GM18951 (cell line): ENCODE data around the gene KRTAP10-5.
"Not testable (repeated sequence)": the region's sequence is repeated elsewhere in the genome, so short reads cannot be mapped to it uniquely, and the experiment has no call there.

Experiments
- POLR2A ChIP-seq: IDR thresholded peaks from 4 replicates; pipeline ENCODE4 v1.6.1; 2011; ENCODE audit warnings: mild to moderate bottlenecking; ENCODE audit not compliant: insufficient read length, insufficient read depth; ENCODE audit errors: extremely low read depth
- in situ Hi-C: fragments of 300-500 bp; cut with MboI; formaldehyde crosslinking; loops from one replicate; pipeline ENCODE4 v1.12.0; 2022; ENCODE audit warnings: low sequenced_read_pairs, mixed read lengths, inconsistent platforms; ENCODE audit not compliant: unreplicated experiment

Gene KRTAP10-5

DNA sequence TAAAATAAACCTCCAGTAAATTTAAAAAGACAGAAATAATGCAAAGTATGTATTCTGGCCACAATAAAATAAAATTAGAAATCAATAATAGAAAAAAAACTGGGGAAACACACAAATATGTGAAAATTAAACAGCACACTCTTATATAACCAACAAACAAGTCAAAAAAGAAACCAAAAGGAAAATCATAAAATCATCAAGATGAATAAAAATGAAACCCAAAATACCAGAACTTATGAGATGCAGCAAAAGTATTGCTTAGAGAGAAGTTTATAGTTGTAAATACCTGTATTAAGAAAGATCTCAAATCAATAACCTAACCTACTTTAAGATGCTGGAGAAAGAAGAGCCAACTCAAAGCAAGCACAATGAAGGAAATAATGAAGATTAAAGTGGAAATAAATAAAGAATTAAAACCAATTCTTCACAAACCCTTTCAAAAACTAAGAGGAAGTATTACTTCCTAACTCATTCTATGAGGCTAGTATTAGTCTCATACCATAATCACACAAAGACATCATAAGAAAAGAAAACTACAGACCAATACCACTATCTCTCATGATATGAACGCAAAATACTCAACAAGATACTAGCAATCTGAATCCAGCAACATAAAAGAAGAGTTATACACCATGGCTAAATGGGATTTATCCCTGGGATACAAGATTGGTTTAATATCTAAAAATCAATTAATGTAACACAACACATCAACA, 15.4 kb downstream of the KRTAP10-5 start:
- in situ Hi-C loops: no loop called here
- no peak for TF ChIP-seq POLR2A

DNA sequence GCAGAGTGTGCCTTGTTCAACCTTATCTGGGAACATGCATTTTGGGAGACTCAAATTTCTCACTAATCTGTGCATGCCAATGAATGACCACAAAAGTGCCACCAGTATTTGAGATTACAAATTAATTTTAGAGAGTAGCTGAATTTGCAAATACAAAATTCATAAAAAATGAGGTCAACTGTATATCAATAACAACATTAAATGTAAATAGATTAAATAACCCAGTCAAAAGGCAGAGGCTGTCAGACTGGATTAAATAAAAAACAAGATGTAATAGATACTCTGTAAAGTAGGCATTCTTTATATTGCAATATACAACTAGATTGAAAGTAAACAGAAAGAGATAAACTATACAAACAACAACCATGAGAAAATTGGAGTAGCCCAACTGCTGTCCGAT, 16.3 kb downstream of the KRTAP10-5 start:
- no peak for TF ChIP-seq POLR2A
- in situ Hi-C loops: no loop called here

DNA sequence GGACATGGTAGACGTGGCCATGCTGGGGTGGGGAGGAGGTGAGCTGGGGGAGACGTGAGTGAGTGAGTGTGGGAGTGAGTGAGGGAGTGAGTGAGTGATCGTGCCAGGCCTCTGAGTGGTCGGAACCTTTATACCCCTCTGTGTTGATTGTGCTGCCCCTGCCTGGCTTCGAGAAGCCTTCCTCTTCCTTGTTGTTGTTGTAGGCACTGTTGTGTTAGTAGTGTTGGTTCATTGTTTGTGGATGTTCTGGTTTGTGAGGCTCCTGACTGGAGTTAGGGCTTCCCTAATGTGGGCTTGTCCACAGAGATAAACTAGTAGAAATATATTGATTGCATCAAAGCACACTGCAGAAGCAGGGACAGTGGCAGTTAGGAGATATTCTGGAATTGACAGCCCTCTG, 21.7 kb downstream of the KRTAP10-5 start, which contains the start of gene KRTAP10-3:
TSS of gene KRTAP10-3 (minus strand) at position 101 of the 400 bp plus-strand sequence. CDS start at position 21, 80 bp downstream.
- TF ChIP-seq POLR2A: no peak
- in situ Hi-C loops: no loop called here

DNA sequence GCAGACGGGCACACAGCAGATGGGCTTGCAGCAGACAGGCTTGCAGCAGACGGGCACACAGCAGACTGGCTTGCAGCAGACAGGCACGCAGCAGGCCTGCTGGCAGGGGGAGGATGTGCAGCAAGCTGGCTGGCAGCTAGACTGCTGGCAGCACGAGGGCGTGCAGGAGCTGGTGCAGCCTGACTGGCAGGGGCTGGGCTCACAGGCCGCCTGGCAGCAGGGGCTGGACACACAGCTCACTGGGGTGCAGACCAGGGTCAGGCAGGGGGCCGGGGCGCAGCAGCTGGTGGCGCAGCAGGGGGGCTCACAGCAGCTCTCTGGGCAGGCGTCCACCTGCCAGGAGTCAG, 22.1 kb downstream of the KRTAP10-5 start:
- in situ Hi-C loops: not testable (repeated sequence)

DNA sequence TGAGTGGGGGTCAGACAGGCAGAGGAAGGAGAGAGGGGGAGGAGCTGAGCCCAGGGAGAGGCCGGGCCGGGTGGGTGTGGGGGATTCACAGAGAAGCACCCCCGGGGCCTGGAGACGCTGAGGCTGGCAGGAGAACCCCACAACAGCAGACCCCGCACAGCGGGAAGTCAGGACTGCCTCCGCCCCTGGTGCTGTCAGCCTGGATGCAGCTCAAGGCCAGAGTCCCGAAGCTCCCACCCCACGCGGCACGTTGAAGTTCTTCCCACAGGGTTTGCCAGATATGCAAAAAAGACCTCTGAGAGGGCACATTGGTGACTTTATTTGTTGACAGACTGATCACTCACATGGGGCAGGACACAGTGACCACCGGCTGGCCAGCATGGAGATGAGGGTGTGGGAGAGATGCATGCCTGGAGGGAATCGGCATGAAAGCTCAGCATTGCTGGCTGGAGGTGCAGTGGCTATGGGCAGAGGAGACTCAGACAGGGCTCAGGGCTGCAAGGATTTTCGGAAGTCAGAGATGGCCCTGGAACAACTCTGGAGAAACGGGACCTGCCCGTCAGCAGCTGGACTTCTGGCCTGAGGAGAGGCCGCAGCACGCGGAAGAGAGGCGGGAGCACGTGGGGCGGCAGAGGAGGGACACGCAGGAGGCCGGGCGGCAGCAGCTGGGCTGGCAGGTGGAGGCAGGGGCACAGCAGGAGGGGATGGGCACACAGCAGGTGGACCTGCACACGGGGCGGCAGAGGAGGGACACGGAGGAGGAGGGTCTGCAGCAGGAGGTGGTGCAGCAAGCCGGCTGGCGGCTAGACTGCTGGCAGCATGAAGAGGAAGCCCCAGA, 22.7 kb downstream of the KRTAP10-5 start:
- in situ Hi-C loops: no loop called here
- TF ChIP-seq POLR2A: no peak

DNA sequence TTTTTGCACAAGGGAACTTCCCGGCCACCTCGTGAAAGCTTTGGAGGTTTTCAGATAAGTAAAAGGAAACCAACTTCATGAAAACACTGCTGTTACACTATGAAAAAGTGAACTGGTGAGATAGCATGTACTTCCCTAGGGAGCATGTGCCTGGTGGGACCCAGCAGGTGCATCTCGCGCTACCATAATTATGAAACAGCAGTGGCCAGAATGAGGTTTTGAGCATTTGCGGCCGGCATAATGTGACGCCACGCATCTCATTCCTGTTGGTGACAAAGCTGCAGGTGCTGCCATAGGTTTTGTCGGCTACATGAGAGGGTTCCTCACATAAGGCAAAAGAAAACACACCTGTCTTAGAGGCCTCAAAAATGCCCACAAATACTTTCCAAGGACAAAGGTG, 23.5 kb downstream of the KRTAP10-5 start:
- no peak for TF ChIP-seq POLR2A
- in situ Hi-C loops: no loop called here

DNA sequence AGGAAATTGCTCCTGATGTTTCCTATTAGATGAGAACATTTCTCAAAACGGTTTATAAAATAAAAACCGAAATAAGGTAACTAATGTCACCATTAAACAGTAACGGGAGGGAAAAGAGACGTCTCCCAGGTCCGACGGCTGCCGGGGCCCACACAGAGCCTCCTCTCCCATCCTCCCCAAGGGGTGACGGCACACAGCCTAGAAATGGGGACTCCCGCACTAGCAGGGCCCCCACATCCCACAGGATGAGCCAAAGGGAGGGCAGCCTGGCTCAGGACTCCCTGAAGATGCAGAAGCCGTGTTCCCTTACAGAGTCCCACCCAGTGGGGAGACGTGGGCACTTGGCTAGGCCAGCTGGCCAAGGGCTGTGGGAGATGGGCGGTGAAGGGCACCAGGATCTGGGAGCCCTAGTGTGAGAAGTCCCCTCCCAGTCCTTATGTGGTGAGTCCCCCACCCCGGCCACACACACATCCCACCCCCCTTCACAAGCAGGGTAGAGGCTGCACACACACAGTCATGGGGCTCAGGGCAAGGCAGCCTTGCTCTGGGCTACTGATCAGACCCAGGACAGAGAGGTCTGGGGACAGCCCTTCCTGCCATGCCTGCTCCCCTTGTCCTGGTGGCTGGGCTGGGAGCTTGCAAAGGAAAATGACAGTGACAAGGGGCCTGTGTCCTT, 25.1 kb downstream of the KRTAP10-5 start:
- in situ Hi-C loops: no loop called here
- no peak for TF ChIP-seq POLR2A

DNA sequence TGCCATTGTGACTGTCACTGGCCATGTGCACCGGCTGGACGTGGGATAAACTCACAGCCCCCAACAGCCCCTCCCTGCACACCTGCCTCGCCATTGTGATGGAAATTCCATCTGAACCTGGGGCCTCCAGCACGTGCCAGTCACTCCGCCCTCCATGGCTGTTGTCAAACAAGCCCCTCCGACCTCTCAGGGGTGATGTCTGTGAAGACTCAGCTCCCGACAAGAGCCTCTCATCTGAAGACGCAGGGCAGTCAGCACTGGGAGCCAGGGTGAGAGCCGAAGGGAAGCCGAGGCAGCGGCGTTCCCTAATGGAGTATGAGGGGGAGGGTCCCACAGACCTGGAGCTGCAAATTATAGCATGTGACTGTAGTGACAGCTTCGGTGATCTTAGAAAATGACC, 27.7 kb downstream of the KRTAP10-5 start:
- no peak for TF ChIP-seq POLR2A
- in situ Hi-C loops: no loop called here

DNA sequence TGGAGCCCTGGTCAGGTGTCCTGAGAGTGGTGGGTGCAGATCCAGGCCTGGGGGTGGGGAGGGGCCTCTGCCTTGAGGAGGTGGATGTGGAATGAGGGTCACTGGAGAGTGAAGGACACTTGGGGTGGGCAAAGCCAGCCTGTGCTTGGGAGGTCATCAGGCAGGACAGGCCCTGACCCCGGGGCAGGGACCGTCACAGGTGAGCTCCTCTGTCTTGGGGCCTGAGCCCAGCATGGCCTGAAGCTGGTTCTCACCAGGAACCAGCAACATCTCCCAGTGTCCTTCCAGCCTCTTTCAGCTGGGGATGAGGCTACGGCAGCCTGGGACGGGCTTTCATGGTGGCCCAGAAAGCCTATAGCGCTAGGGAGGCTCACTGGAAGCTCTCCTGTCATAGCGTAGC, 28.3 kb downstream of the KRTAP10-5 start:
- no peak for TF ChIP-seq POLR2A
- in situ Hi-C loops: no loop called here

DNA sequence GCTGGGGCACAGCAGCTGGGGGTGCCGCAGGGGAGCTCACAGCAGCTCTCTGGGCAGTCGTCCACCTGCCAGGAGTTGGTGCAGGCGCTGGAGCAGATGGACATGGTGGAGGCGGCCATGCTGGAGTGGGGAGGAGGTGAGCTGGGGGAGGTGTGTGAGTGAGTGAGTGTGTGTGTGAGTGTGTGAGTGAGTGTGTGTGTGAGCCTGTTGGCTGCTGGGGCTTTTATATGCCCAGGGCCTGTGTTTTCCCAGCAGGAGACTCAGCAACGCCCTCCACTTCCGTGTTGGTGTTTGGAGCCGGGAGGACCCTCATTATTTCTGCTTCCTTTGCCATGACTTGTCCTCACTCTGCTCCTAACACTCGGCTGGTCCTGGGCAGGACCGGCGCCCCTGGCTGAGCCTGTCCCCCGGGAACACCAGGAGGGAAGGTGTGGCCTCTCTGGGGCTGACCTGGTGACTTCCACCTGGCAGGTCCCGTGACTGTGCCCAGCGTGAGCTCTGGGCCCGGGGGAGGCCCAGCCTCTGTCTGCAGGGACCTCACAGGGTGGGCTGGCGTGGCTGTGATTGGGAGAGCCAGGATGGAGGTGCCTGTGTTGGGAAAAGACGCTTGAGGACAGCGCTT, 29.0 kb downstream of the KRTAP10-5 start, which contains the start of gene KRTAP10-2:
TSS of gene KRTAP10-2 (minus strand) at position 166 of the 622 bp plus-strand sequence. CDS start at position 119, 47 bp downstream.
- TF ChIP-seq POLR2A: no peak
- in situ Hi-C loops: no loop called here

DNA sequence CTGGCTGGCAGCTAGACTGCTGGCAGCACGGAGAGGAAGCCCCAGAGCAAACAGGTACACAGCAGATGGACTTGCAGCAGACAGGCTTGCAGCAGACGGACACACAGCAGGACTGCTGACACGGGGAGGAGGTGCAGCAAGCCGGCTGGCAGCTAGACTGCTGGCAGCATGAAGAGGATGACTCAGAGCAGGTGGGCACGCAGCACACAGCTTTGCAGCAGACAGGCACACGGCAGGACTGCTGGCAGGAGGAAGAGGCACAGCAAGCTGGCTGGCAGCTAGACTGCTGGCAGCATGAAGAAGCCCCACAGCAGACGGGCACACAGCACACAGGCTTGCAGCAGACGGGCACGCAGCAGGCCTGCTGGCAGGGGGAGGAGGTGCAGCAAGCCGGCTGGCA, 29.6 kb downstream of the KRTAP10-5 start:
- in situ Hi-C loops: no loop called here
- TF ChIP-seq POLR2A: no peak

DNA sequence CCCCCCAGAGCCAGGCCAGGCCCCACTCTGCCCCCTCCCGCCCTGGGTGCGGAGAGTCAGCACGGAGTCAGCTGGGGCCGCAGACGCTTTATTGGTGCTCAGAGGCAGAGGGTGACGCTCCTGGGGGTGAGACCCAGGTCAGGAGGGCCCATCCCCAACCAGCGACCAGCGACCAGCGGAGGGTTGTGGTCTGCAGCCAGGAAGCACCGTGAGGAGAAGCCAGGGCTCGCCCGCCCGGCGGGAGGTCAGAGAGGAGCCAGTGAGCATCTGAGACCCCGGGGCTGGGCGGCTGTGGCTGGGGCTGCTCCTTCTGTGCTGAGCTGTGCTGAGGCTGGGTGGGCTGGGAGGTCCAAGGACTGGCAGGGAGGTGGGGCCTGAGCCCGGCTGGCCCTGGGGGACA, 30.1 kb downstream of the KRTAP10-5 start:
- in situ Hi-C loops: not testable (repeated sequence)

DNA sequence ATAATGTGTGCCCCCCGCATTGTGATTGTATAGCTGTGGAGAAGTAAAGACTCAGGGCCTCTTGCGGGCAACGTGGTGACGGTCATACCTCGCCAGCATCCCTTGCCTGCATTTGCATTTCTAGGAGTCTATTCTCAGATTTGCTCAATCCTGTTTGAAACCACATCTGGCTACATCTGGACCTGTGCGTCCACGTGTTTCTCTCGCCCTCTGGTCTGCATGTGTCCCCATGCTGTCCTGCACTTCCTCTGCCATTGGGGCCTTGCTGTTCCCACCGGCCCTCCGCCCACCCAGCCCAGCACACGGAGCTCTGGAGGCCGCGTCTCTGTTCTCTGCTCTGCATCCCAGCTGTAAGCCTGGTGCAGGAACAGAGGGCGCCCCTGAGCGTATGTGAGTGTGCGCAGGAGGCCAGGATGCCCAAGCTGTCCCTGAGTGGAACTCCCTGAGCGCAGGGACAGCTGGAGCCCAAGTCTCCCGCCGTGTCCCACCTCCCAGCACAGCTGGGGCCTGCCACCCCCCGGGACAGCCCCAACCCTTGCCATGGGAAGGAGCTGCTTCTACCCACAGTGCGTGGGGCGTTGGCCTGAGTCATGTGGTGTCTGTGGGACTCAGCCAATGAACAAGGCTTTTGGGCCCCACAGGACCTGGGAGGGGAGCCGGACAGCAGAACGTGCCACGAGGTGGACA, 30.7 kb downstream of the KRTAP10-5 start:
- in situ Hi-C loops: no loop called here
- no peak for TF ChIP-seq POLR2A

DNA sequence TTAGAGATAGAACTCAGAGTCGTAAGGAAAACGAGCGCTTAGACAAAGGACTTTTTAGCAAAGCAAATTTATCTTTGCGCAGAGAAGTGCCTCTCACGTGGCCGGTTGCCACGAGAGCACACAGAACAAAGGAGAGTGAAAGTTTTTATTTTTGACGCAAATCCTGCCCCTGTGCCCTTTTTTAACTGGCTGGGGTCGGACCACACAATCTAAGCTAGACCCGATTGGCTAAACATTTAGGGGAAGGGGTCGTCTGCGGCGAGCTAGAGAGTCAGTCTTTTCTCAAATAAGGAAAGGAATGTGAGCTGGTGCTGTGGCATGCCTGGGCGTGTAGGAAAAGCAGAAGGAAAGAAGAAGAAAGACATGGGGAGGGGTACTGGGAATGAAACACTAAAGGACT, 31.5 kb downstream of the KRTAP10-5 start:
- in situ Hi-C loops: no loop called here
- no peak for TF ChIP-seq POLR2A
